Endodermal cell (in vitro differentiated cells): ENCODE measurements around the gene RALGPS1. TPM values are rescaled to one million over a fixed set of nuclear protein-coding genes. Genes with fewer than 3 reads are reported as not detected.

ENCODE experiments used
- DNase-seq: peaks from one replicate; pipeline ENCODE4 v3.0.0-alpha.2; 2017
- H3K27ac ChIP-seq: 2 replicates; pipeline ENCODE4 v1.5.1; 2013; ENCODE audit warnings: mild to moderate bottlenecking, low read depth, low read length, moderate library complexity
- H3K27me3 ChIP-seq: 2 replicates; pipeline ENCODE4 v1.6.1; 2013; ENCODE audit warnings: mild to moderate bottlenecking, low read length, moderate library complexity; ENCODE audit not compliant: insufficient read depth, control insufficient read depth, poor library complexity, severe bottlenecking
- H3K36me3 ChIP-seq: 2 replicates; pipeline ENCODE4 v1.7.0; 2013; ENCODE audit warnings: mild to moderate bottlenecking, low read length, moderate library complexity; ENCODE audit not compliant: control insufficient read depth, insufficient read depth
- H3K4me1 ChIP-seq: one replicate; pipeline ENCODE4 v1.7.0; 2013; ENCODE audit warnings: low read length; ENCODE audit not compliant: control insufficient read depth, insufficient read depth
- H3K4me3 ChIP-seq: 2 replicates; pipeline ENCODE4 v1.5.1; 2013; ENCODE audit warnings: mild to moderate bottlenecking, low read length, moderate library complexity
- H3K9ac ChIP-seq: 2 replicates; pipeline ENCODE4 v1.6.1; 2013; ENCODE audit warnings: mild to moderate bottlenecking, low read length, moderate library complexity; ENCODE audit not compliant: poor library complexity, severe bottlenecking; ENCODE audit errors: extremely low read depth
- H3K9me3 ChIP-seq: 2 replicates; pipeline ENCODE4 v1.6.1; 2013; ENCODE audit warnings: mild to moderate bottlenecking, low read length, moderate library complexity; ENCODE audit not compliant: control insufficient read depth
- H3K27ac Mint-ChIP-seq: 2 replicates; pipeline ENCODE4 v1.8.0; 2020; ENCODE audit warnings: mixed read lengths
- H3K27me3 Mint-ChIP-seq: 2 replicates; pipeline ENCODE4 v1.8.0; 2021; ENCODE audit warnings: mild to moderate bottlenecking, mixed read lengths; ENCODE audit not compliant: insufficient read depth
- H3K36me3 Mint-ChIP-seq: 2 replicates; pipeline ENCODE4 v1.8.0; 2020; ENCODE audit warnings: low read depth, mixed read lengths
- H3K4me1 Mint-ChIP-seq: 2 replicates; pipeline ENCODE4 v1.8.0; 2020; ENCODE audit warnings: mixed read lengths
- H3K4me3 Mint-ChIP-seq: 2 replicates; pipeline ENCODE4 v1.8.0; 2020; ENCODE audit warnings: mild to moderate bottlenecking, moderate library complexity, mixed read lengths
- H3K9me3 Mint-ChIP-seq: 2 replicates; pipeline ENCODE4 v1.8.0; 2020; ENCODE audit warnings: mild to moderate bottlenecking, mixed read lengths
- WGBS, 2 experiments: methylation state at CpG; one replicate each; pipeline versions ENCODE4 v1.1.5 to v1.1.7; 2013; ENCODE audit warnings: missing lambda C conversion rate in 2 of 2, mixed read lengths in 1 of 2; ENCODE audit not compliant: insufficient coverage in 1 of 2, insufficient read length in 1 of 2; 5-methylcytosine and 5-hydroxymethylcytosine counted together
- total RNA-seq, 2 donors: library from RNA; stranded (reverse); fragmentation: NEBNext Ultra II Directional in 1 of 2; extraction: Animal tissue kit (Norgen Biotek cat#: 25700) in 1 of 2; gene quantifications; 2 replicates in 1 of 2; 3 replicates in 1 of 2; pipeline ENCODE4 v1.2.1, GENCODE V29; 2021
- TF ChIP-seq, protein P1 (sequence below): fragments of 200-600 bp; sonication (generic); conservative IDR thresholded peaks from 2 replicates; pipeline ENCODE4 v1.5.0; 2021; ENCODE audit warnings: antibody characterized with exemption, mild to moderate bottlenecking

The RALGPS1 gene
- total RNA-seq, 2 donors from 2014 or later, result 23.3 to 25.0 TPM

DNA sequence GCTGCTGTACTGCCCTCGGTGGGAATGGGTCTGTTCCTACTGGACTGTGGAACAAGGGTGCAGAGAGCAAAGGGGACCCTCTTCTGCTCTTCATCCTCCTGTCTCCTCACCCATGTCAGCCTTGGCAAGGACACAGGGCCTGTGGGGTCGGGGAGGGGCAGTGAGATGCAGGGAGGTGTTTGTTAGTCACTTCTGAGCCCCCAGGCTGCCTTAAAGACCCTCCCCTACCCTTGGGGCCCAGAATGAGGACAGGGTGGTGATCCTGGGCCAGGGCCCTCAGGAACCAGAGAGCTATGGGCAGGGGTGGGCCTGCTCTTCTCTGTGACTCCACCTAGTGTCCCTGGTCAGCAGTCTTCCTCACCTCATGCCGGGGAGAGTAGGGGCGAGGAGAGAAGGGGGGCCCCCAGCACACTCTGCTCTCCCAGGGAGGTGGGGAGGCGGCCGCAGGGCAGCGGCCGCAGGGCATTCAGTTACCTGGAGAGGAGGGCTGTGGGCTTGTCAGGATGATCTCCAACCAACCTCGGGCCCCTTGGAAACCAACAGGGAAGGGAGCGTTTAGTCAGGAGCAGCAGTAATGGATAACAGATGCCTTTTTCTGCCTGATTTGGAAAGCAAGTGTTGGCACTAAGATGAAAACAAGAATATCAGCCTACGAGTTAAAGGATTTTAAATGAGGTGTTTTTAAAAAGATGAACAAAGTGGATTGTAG is 288.0 kb downstream of the RALGPS1 start:
- Mint-ChIP-seq H3K4me3 (no peak overlapping the region), H3K36me3 (no peaks in the 10 kb centered on the region), H3K4me1 (peaks cover 2% of the 10 kb centered on the region), H3K27me3 (no peaks in the 10 kb centered on the region), H3K27ac (no peak overlapping the region), H3K9me3 (no peaks in the 10 kb centered on the region)
- H3K9ac ChIP-seq, result no peak overlapping the region
- no peaks in the 10 kb centered on the region for H3K9me3 ChIP-seq
- no peaks in the 10 kb centered on the region for H3K27me3 ChIP-seq
- H3K4me3 ChIP-seq, result no peak overlapping the region
- WGBS, 2 experiments, result 87 to 95% methylated on average over 10 to 11 of the region's 11 CpGs
- no peak overlapping the region for H3K27ac ChIP-seq
- H3K36me3 ChIP-seq, result no peaks in the 10 kb centered on the region
- H3K4me1 ChIP-seq, result no peaks in the 10 kb centered on the region
- no peak for DNase-seq
- TF ChIP-seq, protein P1, sequence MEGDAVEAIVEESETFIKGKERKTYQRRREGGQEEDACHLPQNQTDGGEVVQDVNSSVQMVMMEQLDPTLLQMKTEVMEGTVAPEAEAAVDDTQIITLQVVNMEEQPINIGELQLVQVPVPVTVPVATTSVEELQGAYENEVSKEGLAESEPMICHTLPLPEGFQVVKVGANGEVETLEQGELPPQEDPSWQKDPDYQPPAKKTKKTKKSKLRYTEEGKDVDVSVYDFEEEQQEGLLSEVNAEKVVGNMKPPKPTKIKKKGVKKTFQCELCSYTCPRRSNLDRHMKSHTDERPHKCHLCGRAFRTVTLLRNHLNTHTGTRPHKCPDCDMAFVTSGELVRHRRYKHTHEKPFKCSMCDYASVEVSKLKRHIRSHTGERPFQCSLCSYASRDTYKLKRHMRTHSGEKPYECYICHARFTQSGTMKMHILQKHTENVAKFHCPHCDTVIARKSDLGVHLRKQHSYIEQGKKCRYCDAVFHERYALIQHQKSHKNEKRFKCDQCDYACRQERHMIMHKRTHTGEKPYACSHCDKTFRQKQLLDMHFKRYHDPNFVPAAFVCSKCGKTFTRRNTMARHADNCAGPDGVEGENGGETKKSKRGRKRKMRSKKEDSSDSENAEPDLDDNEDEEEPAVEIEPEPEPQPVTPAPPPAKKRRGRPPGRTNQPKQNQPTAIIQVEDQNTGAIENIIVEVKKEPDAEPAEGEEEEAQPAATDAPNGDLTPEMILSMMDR, result no peak

GRCh38 chr9:127203681-127204327 is 289.2 kb downstream of the RALGPS1 start:
- no peak overlapping the region for H3K9ac ChIP-seq
- H3K4me3 Mint-ChIP-seq, result no peak overlapping the region
- no peaks in the 10 kb centered on the region for H3K36me3 ChIP-seq
- 80 to 82% methylated on average over 4 to 5 of the region's 5 CpGs for WGBS, 2 experiments
- TF ChIP-seq, protein P1, result no peak
- H3K27me3 Mint-ChIP-seq, result no peaks in the 10 kb centered on the region
- H3K4me3 ChIP-seq, result no peak overlapping the region
- no peaks in the 10 kb centered on the region for H3K4me1 ChIP-seq
- no peak overlapping the region for H3K27ac Mint-ChIP-seq
- no peak for DNase-seq
- H3K4me1 Mint-ChIP-seq, result peaks cover under 1% of the 10 kb centered on the region
- H3K27ac ChIP-seq, result no peak overlapping the region
- no peaks in the 10 kb centered on the region for H3K27me3 ChIP-seq
- no peaks in the 10 kb centered on the region for H3K9me3 ChIP-seq
- H3K36me3 Mint-ChIP-seq, result no peaks in the 10 kb centered on the region
- no peaks in the 10 kb centered on the region for H3K9me3 Mint-ChIP-seq

DNA sequence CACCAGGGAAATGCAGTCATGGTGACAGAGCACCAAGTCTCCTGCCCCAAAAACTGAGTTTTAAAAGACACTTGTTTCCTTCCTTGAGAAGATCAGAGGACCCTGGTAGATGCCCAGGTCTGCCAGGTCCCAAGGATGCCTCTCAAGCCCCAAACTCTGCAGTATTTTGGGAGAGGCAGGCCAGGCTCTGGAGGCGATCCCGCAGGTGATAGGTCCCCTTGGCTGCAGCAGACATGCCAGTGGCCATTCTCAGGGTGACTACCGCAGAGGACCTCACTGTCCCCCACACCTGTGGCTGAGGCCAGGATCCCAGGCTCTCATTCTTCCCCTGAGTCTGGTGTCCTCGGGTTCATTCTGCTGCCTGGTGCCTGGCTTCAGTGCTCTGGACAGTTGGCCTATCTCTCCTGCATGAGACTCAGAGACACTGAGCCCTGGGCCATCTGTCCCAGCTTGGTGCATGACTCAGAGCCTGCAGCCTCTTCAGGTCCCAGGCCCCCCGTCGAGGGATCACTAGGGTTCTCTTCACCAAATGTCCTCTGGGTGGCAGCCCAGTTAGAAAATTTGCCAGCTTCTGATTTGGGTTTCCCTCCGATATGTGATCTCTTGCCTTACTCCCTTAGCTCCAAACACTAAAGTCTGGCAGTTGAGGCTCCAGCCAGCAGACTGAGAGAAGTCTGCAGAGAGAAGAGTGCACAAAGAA is 290.3 kb downstream of the RALGPS1 start:
- no peaks in the 10 kb centered on the region for H3K36me3 Mint-ChIP-seq
- TF ChIP-seq, protein P1, result peak; percentile 51
- Histone ChIP-seq H3K4me3 (no peak overlapping the region), H3K4me1 (no peaks in the 10 kb centered on the region), H3K27me3 (no peaks in the 10 kb centered on the region), H3K9ac (no peak overlapping the region), H3K27ac (no peak overlapping the region), H3K9me3 (no peaks in the 10 kb centered on the region), H3K36me3 (no peaks in the 10 kb centered on the region)
- H3K4me1 Mint-ChIP-seq, result no peaks in the 10 kb centered on the region
- no peaks in the 10 kb centered on the region for H3K9me3 Mint-ChIP-seq
- no peak overlapping the region for H3K27ac Mint-ChIP-seq
- 71 to 87% methylated on average over 4 to 7 of the region's 7 CpGs for WGBS, 2 experiments
- H3K27me3 Mint-ChIP-seq, result no peaks in the 10 kb centered on the region
- H3K4me3 Mint-ChIP-seq, result no peak overlapping the region
- DNase-seq, result no peak
